Stimulated activated CD4-positive, alpha-beta T cell treated with anti-CD3 and anti-CD28 coated beads, Interleukin-12 subunit alpha, Interleukin-12 subunit beta, amount 100 ng/mL, for 24 hours (primary cell): ENCODE data around the gene ZHX3.
"Not testable (repeated sequence)": the region's sequence is repeated elsewhere in the genome, so short reads cannot be mapped to it uniquely, and the experiment has no call there.

Experiments used
- DNase-seq, 2 experiments: peaks; one replicate each; pipeline ENCODE4 v3.0.0-alpha.2; 2020; ENCODE audit warnings: low read depth in 2 of 2

ZHX3 gene

DNA sequence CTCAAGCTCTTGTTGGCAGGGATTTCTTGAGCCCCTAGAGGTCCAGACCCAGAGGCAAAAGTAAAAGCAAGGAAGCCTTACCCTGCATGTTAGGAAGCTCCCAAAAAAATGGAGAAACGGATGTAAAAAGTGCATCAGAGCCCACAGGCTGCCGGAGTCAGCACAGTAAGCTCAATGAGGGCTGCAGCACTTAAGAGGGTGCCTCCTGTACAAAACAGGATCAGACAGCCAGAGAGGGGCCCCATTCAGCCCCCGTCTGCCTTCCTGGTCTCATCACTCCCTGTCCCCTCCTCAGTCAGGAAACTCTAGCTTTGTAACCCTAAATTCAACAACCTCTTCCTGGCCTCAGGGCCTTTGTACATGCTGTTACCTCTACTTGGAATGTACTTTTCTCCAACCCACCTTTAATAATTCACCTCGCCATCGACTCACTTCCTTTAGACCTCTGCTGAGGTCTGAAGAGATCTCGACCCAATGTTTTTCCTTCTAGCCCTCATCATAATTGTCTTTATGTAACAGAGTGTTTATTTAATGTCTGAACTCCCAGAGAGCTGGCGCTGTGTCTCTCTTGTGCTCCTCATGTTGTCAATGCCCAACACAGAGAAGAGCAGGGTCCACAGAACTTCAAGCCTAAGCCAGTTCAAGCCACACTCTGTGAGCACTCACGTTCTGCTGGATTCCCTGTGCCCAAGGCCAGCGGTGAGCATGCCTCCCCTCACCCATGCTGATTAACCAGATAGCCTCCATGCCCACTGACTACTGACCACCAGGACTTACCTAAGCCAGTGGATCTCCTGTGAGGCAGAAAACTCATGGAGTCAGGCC lies 183.0 kb downstream of the ZHX3 start:
- DNase-seq = no peak

DNA sequence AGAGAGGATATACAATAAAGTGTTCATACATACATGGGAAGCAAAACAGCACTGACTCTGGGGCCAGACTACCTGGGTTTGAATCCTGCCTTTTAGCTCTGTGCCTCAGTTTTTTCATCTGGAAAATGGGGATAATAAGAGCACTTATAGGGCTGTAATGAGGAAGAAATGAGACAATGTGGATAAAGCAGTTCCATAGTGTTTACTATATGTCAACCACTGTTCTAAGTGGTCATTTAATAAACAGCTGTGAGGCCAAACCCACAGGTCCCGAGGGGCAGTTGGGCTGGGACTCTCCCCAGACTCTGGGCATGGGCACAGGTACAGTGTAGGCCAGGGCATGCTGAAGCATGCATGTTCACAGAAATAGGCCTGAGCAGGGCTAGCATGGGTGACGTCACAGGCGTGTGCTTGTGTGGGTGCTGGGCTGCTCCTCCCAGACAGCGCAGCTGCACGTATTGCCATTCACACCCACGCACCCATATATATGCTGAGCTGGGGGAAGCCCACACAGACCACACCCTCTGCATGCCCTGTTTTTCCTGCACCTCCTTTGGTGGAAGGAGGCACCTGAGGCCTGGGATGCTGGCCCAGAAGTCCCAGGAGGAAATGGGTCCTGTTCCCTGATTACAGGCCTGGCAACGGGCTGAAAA lies 183.7 kb downstream of the ZHX3 start:
- peak in 1 of 2 experiments; percentile 50 for DNase-seq

DNA sequence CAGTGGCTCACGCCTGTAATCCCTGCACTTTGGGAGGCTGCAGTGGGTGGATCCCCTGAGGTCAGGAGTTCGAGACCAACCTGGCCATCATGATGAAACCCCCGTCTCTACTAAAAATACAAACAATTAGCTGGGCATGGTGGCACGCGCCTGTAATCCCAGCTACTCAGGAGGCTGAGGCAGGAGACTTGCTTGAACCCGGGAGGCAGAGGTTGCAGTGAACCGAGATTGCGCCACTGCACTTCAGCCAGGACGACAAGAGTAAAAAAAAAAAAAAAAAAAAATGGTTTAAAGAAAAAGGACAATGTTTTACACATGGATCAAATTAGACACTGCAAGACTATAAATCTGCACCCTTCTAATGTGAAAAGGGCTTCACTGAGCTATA lies 185.1 kb downstream of the ZHX3 start:
- DNase-seq = not testable (repeated sequence)

DNA sequence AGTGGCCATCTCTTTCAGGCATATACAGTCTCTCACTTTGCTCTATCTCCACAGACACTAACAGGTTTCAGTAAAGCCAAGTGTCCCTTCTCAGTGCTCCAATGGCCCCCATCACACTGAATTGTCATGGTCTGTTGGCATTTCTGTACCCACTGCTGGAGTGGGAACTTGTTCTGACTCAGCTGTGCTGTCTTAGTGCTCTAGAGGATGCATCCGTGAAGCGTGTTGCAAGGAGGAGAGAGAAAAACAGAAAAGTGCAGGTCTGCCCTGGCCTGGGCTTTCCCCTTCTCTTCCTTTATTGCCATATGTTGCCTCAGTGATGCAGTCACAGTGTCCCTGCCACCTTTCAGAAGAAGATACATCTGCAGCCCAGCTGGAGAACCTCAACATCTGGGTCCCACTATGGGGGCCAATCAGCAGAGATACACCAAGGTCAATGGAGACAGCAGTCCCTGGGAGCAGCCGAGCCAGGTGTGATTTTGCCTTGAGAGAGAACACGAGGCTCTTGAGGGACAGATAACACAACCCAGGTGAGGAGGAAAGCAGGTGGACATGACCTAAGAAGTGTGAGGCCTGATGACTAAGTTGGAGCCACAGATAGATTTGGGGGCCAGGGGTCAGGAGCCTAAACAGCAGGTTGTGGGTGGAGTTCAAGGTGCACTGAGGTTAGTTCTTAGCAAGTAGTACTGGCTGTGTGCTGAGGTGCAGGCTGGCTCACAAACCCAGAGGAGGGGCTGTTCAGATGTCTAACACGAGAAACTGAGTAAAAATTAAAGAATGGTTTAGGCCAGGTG lies 185.7 kb downstream of the ZHX3 start:
- DNase-seq = no peak
